Endothelial cell of umbilical vein (primary cell): ENCODE measurements around the gene GLI3. TPM values are rescaled to one million over a fixed set of nuclear protein-coding genes. Genes with fewer than 3 reads are reported as not detected.

ENCODE experiments used
- BruUV-seq: library from RNA; stranded (reverse); fragments of 400-500 nt; replicated peaks from 2 replicates; lab custom pipeline; 2021; lab: Mats Ljungman, UMichigan
- CTCF ChIA-PET: fragments of 300-600, 350-600 bp; sonication (Branson Sonifier 250); formaldehyde crosslinking; loops from one replicate; lab custom pipeline; 2021; ENCODE audit warnings: antibody characterized with exemption, inconsistent platforms; lab: Charles Lee
- POLR2A ChIA-PET: fragments of 300-600, 350-600 bp; sonication (Branson Sonifier 250); formaldehyde crosslinking; loops from one replicate; lab custom pipeline; 2021; ENCODE audit warnings: antibody characterized with exemption, inconsistent platforms; lab: Charles Lee
- DNase-seq: peaks from one replicate; pipeline ENCODE4 v3.0.0-alpha.2; 2011; ENCODE audit warnings: low read depth, low spot score
- FAIRE-seq: peaks from 2 replicates; lab custom pipeline; 2011; peaks lifted over from hg19 to GRCh38; lab: Jason Lieb, UNC
- H2AFZ ChIP-seq: 2 replicates; pipeline ENCODE4 v1.6.0; 2012; ENCODE audit warnings: low read depth, low read length, control low read depth, inconsistent platforms
- H3K27ac ChIP-seq: 2 replicates; pipeline ENCODE4 v1.5.1; 2011; ENCODE audit warnings: low read depth, mild to moderate bottlenecking, control low read depth, low read length, moderate library complexity; ENCODE audit not compliant: insufficient read depth
- H3K27me3 ChIP-seq, 2 experiments: 2 replicates each; pipeline versions ENCODE4 v1.6.0 to v1.6.1; 2011; ENCODE audit warnings: low read length in 2 of 2, mixed read lengths in 1 of 2; ENCODE audit not compliant: control insufficient read depth in 2 of 2, insufficient read depth in 2 of 2
- H3K36me3 ChIP-seq, 2 experiments: 2 replicates in 1 of 2; 3 replicates in 1 of 2; pipeline ENCODE4 v1.5.1; 2011; ENCODE audit warnings: low read length in 2 of 2, mild to moderate bottlenecking in 1 of 2, moderate library complexity in 1 of 2; ENCODE audit not compliant: control insufficient read depth in 2 of 2, insufficient read depth in 2 of 2; ENCODE audit errors: extremely low read depth in 1 of 2
- H3K4me1 ChIP-seq: 3 replicates; pipeline ENCODE4 v1.5.1; 2011; ENCODE audit warnings: mild to moderate bottlenecking, low read length; ENCODE audit not compliant: control insufficient read depth, insufficient read depth; ENCODE audit errors: extremely low read depth
- H3K4me2 ChIP-seq: 2 replicates; pipeline ENCODE4 v1.6.1; 2011; ENCODE audit warnings: low read length, control low read depth, mixed read lengths; ENCODE audit not compliant: insufficient read depth
- H3K4me3 ChIP-seq, 3 experiments: fragments of 200-600 bp in 1 of 3; sonication (generic), shearing (Covaris generic) in 1 of 3; replicated peaks in 1 of 3; 2 replicates each; pipeline ENCODE4 v1.5.1; 2011 to 2016; ENCODE audit warnings: control low read depth in 3 of 3, low read length in 3 of 3, mild to moderate bottlenecking in 2 of 3, inconsistent platforms in 1 of 3, low read depth in 1 of 3, moderate library complexity in 1 of 3; ENCODE audit not compliant: insufficient read depth in 1 of 3
- H3K79me2 ChIP-seq: 2 replicates; pipeline ENCODE4 v1.6.0; 2012; ENCODE audit warnings: low read length, inconsistent platforms; ENCODE audit not compliant: control insufficient read depth, insufficient read depth
- H3K9ac ChIP-seq: replicated peaks from 2 replicates; pipeline ENCODE3; 2011; ENCODE audit warnings: low read length, control low read depth; ENCODE audit not compliant: insufficient read depth; ENCODE audit errors: extremely low read depth
- H3K9me1 ChIP-seq: replicated peaks from 3 replicates; pipeline ENCODE4 v1.6.0; 2011; ENCODE audit warnings: mild to moderate bottlenecking, low read length; ENCODE audit not compliant: control insufficient read depth, insufficient read depth; ENCODE audit errors: extremely low read depth
- H3K9me3 ChIP-seq: replicated peaks from 2 replicates; pipeline ENCODE4 v1.5.1; 2012; ENCODE audit warnings: low read length, inconsistent platforms; ENCODE audit not compliant: control insufficient read depth, insufficient read depth
- H4K20me1 ChIP-seq: replicated peaks from 2 replicates; pipeline ENCODE3; 2011; ENCODE audit warnings: mild to moderate bottlenecking, low read length; ENCODE audit not compliant: control insufficient read depth, insufficient read depth; ENCODE audit errors: extremely low read depth
- CTCF ChIP-seq, 2 donors: IDR thresholded peaks; 1 replicate in 1 of 2; 2 replicates in 1 of 2; pipeline ENCODE4 v1.5.1; 2011; ENCODE audit warnings: low read length in 2 of 2, mild to moderate bottlenecking in 2 of 2, moderate library complexity in 2 of 2, control low read depth in 1 of 2, inconsistent platforms in 1 of 2, low read depth in 1 of 2; ENCODE audit not compliant: insufficient read depth in 1 of 2; ENCODE audit errors: extremely low read depth in 1 of 2
- EZH2 ChIP-seq: IDR thresholded peaks from 2 replicates; pipeline ENCODE4 v1.6.1; 2012; ENCODE audit warnings: borderline replicate concordance, low read depth, mild to moderate bottlenecking, moderate library complexity, low read length, inconsistent platforms; ENCODE audit not compliant: severe bottlenecking
- FOS ChIP-seq: IDR thresholded peaks from 2 replicates; pipeline ENCODE4 v1.6.1; 2011; ENCODE audit warnings: mild to moderate bottlenecking, low read length, moderate library complexity, borderline replicate concordance; ENCODE audit not compliant: insufficient read depth
- GATA2 ChIP-seq: IDR thresholded peaks from 2 replicates; pipeline ENCODE4 v1.7.0; 2011; ENCODE audit warnings: low read depth, mild to moderate bottlenecking, moderate library complexity, mixed read lengths, low read length; ENCODE audit not compliant: insufficient read length, insufficient read depth
- JUN ChIP-seq: IDR thresholded peaks from 2 replicates; pipeline ENCODE4 v1.6.1; 2011; ENCODE audit warnings: borderline replicate concordance, low read depth; ENCODE audit not compliant: insufficient read length, insufficient read depth
- MAX ChIP-seq: IDR thresholded peaks from 2 replicates; pipeline ENCODE4 v1.6.1; 2011; ENCODE audit not compliant: insufficient read depth, insufficient read length
- MYC ChIP-seq: IDR thresholded peaks from one replicate; pipeline ENCODE4 v1.6.1; 2011; ENCODE audit warnings: mild to moderate bottlenecking, low read depth, low read length
- POLR2A ChIP-seq: IDR thresholded peaks from 2 replicates; pipeline ENCODE4 v1.6.1; 2012; ENCODE audit warnings: low read depth, mild to moderate bottlenecking, control low read depth, low read length
- POLR2AphosphoS5 ChIP-seq: IDR thresholded peaks from 2 replicates; pipeline ENCODE4 v1.6.1; 2012; ENCODE audit warnings: low read depth, mild to moderate bottlenecking, control low read depth, low read length, moderate library complexity; ENCODE audit not compliant: insufficient read depth
- dilution Hi-C: fragments of 300-500 bp; cut with MboI; formaldehyde crosslinking; loops from one replicate; pipeline ENCODE4 v1.15.0; 2019; ENCODE audit warnings: low sequenced_read_pairs; ENCODE audit not compliant: extremely low pct_ligation_motif_present
- intact Hi-C: fragments of 100-400 bp; cut with micrococcal nuclease; formaldehyde crosslinking; loops from one replicate; pipeline ENCODE4 v1.10.0; 2022
- polyA plus RNA-seq, 4 experiments: library from polyadenylated mRNA; depleted of rRNA in 3 of 4; stranded (reverse) in 3 of 4; unstranded in 1 of 4; fragments of >200 nt; gene quantifications; 2 replicates each; pipeline versions ENCODE4 v1.2.1 to v1.2.3, GENCODE V29; 2011 to 2012; ENCODE audit warnings: missing spikeins in 1 of 4
- total RNA-seq: library from RNA; stranded (reverse); gene quantifications from 2 replicates; pipeline ENCODE4 v1.2.3, GENCODE V29; 2021

Gene GLI3
- total and polyA plus RNA-seq, 2 donors (not counting 3 experiments of a cell fraction or from before 2014, with no cell fraction given) = 6.0 to 24.9 TPM

GRCh38 chr7:42217548-42217947 is 19.5 kb downstream of the GLI3 start:
- intact Hi-C loops (no loop called here), dilution Hi-C loops (no loop called here)
- TF ChIP-seq POLR2A = no peak
- TF ChIP-seq GATA2 = no peak
- TF ChIP-seq CTCF (IDR thresholded peaks at IDR 0.05; ENCODE audit: extremely low read depth in 1 of 2, insufficient read depth in 1 of 2, low read depth in 1 of 2, low read length in 2 of 2) = no peak
- TF ChIP-seq POLR2AphosphoS5 = no peak
- no peak for TF ChIP-seq JUN
- no peak for TF ChIP-seq MYC
- TF ChIP-seq EZH2 = no peak
- TF ChIP-seq MAX = no peak
- TF ChIP-seq FOS = no peak
- no peak for FAIRE-seq
- H3K79me2 ChIP-seq = no peaks in the 10 kb centered on the region
- peaks cover 0 to 6% of the 10 kb centered on the region in 2 experiments for H3K36me3 ChIP-seq
- ChIA-PET POLR2A (interaction anchor here (0.5 kb wide), 1 partner anchor 235 kb away, joined by 3 read pairs; no protein-coding TSS in a partner anchor), CTCF (interaction anchor here (1.4 kb wide), 1 partner anchor 626 kb away, joined by 3 read pairs; no protein-coding TSS in a partner anchor)
- H3K27me3 ChIP-seq = no peaks in the 10 kb centered on the region
- no peak for DNase-seq
- no peak overlapping the region for H2AFZ ChIP-seq
- H3K27ac ChIP-seq = no peak overlapping the region
- H3K9ac ChIP-seq = no peak overlapping the region
- H3K4me1 ChIP-seq = peaks cover 3% of the 10 kb centered on the region
- H3K4me3 ChIP-seq = no peak overlapping the region
- H3K9me3 ChIP-seq = no peaks in the 10 kb centered on the region
- H3K9me1 ChIP-seq = no peaks in the 10 kb centered on the region
- H3K4me2 ChIP-seq = no peak overlapping the region
- BruUV-seq = no TSS peak
- H4K20me1 ChIP-seq = no peaks in the 10 kb centered on the region
